SK-N-SH (cell line): ENCODE data around the gene PROK2.

ENCODE experiments used
- EZH2phosphoT487 ChIP-seq: fragments of 200-600 bp; sonication (generic); IDR thresholded peaks from 2 replicates; pipeline ENCODE4 v1.6.1; 2017; ENCODE audit warnings: low read depth, mixed run types, mild to moderate bottlenecking, antibody characterized with exemption, moderate library complexity, borderline replicate concordance
- GATA2 ChIP-seq: sonication (generic); formaldehyde crosslinking; IDR thresholded peaks from 2 replicates; pipeline ENCODE4 v1.5.0; 2020; ENCODE audit warnings: mild to moderate bottlenecking, missing genetic modification reagents
- MXI1 ChIP-seq: IDR thresholded peaks from 2 replicates; pipeline ENCODE4 v1.6.1; 2012; ENCODE audit warnings: mild to moderate bottlenecking, low read depth, low read length, improper control_type of control experiment
- NRF1 ChIP-seq: IDR thresholded peaks from 2 replicates; pipeline ENCODE4 v1.6.1; 2012; ENCODE audit warnings: low read depth, mild to moderate bottlenecking, low read length
- POLR2AphosphoS5 ChIP-seq: IDR thresholded peaks from 2 replicates; pipeline ENCODE4 v1.6.1; 2012; ENCODE audit warnings: low read depth, low read length
- RAD21 ChIP-seq: IDR thresholded peaks from 2 replicates; pipeline ENCODE4 v1.6.1; 2012; ENCODE audit warnings: mild to moderate bottlenecking, low read length
- SMC3 ChIP-seq: IDR thresholded peaks from 2 replicates; pipeline ENCODE4 v1.6.1; 2012; ENCODE audit warnings: low read depth, low read length, improper control_type of control experiment
- TAF1 ChIP-seq: IDR thresholded peaks from 2 replicates; pipeline ENCODE4 v1.6.1; 2012; ENCODE audit warnings: low read depth, mild to moderate bottlenecking, low read length, moderate library complexity, borderline replicate concordance
- TF ChIP-seq, protein P1 (sequence below): fragments of 200-600 bp; sonication (generic); IDR thresholded peaks from 2 replicates; pipeline ENCODE4 v1.6.1; 2017; ENCODE audit warnings: antibody characterized with exemption, mild to moderate bottlenecking, moderate library complexity
- TF ChIP-seq, protein P2 (sequence below): fragments of 150-350 bp; IDR thresholded peaks from 2 replicates; pipeline ENCODE4 v1.6.1; 2016; ENCODE audit warnings: mild to moderate bottlenecking, low read depth, low read length

DNA sequence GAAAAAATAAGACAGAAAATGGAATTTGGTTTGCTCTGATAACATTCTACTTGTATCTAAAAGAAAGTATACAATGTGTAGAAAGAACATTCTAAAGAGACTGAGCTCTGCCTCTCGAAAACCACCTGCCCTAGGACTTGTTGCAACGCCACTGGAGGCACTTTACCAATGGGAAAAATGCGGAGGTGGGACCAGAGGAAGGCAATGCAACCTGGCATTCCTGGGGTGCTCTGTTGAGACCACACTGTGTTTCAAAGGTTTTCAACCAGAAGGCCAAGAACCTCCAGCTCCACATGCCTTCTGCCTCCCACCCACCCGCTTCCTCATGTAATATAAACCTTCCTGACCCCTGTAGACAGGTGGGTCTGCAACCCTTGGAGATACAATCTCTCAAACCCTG, 4.5 kb downstream of the PROK2 start:
- TF ChIP-seq, protein P1, sequence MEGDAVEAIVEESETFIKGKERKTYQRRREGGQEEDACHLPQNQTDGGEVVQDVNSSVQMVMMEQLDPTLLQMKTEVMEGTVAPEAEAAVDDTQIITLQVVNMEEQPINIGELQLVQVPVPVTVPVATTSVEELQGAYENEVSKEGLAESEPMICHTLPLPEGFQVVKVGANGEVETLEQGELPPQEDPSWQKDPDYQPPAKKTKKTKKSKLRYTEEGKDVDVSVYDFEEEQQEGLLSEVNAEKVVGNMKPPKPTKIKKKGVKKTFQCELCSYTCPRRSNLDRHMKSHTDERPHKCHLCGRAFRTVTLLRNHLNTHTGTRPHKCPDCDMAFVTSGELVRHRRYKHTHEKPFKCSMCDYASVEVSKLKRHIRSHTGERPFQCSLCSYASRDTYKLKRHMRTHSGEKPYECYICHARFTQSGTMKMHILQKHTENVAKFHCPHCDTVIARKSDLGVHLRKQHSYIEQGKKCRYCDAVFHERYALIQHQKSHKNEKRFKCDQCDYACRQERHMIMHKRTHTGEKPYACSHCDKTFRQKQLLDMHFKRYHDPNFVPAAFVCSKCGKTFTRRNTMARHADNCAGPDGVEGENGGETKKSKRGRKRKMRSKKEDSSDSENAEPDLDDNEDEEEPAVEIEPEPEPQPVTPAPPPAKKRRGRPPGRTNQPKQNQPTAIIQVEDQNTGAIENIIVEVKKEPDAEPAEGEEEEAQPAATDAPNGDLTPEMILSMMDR: no peak
- TF ChIP-seq RAD21 (no peak), POLR2AphosphoS5 (no peak), TAF1 (no peak), NRF1 (no peak), SMC3 (no peak), EZH2phosphoT487 (no peak), MXI1 (no peak), GATA2 (CRISPR knock-in tag) (no peak)
- TF ChIP-seq, protein P2, sequence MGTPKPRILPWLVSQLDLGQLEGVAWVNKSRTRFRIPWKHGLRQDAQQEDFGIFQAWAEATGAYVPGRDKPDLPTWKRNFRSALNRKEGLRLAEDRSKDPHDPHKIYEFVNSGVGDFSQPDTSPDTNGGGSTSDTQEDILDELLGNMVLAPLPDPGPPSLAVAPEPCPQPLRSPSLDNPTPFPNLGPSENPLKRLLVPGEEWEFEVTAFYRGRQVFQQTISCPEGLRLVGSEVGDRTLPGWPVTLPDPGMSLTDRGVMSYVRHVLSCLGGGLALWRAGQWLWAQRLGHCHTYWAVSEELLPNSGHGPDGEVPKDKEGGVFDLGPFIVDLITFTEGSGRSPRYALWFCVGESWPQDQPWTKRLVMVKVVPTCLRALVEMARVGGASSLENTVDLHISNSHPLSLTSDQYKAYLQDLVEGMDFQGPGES: no peak
